NB4 (cell line): ENCODE measurements around the gene TPRG1.

Source experiments
- DNase-seq: peaks from one replicate; pipeline ENCODE4 v3.0.0; 2010; ENCODE audit warnings: low read depth
- H3K4me3 ChIP-seq: one replicate; pipeline ENCODE4 v1.5.1; 2011; ENCODE audit warnings: mild to moderate bottlenecking, low read depth, low read length, moderate library complexity
- CTCF ChIP-seq: IDR thresholded peaks from one replicate; pipeline ENCODE4 v1.5.1; 2012; ENCODE audit warnings: low read depth, low read length
- MAX ChIP-seq: IDR thresholded peaks from 2 replicates; pipeline ENCODE4 v1.6.1; 2011; ENCODE audit warnings: low read depth, low read length
- MYC ChIP-seq: IDR thresholded peaks from 2 replicates; pipeline ENCODE4 v1.6.1; 2011; ENCODE audit warnings: low read depth, low read length
- POLR2A ChIP-seq: IDR thresholded peaks from 2 replicates; pipeline ENCODE4 v1.6.1; 2011; ENCODE audit warnings: mild to moderate bottlenecking; ENCODE audit not compliant: insufficient read length; ENCODE audit errors: extremely low read depth

Gene TPRG1

GRCh38 chr3:189167027-189167766 lies 4.6 kb upstream of the TPRG1 start:
- no peak overlapping the region for H3K4me3 ChIP-seq
- no peak for TF ChIP-seq MYC
- no peak for TF ChIP-seq CTCF
- no peak for TF ChIP-seq MAX
- TF ChIP-seq POLR2A: no peak
- no peak for DNase-seq

- no peak overlapping the region for H3K4me3 ChIP-seq
- TF ChIP-seq CTCF (no peak), POLR2A (no peak), MYC (no peak), MAX (no peak)
- DNase-seq: no peak
These were observed 3.1 kb upstream of the TPRG1 start for GRCh38 chr3:189168711-189169110.

- DNase-seq: no peak
- no peak overlapping the region for H3K4me3 ChIP-seq
- no peak for TF ChIP-seq MAX
- no peak for TF ChIP-seq POLR2A
- no peak for TF ChIP-seq CTCF
- TF ChIP-seq MYC: no peak
These were observed 2.0 kb upstream of the TPRG1 start for GRCh38 chr3:189169728-189170127.

GRCh38 chr3:189170559-189170958 lies 1.2 kb upstream of the TPRG1 start:
- H3K4me3 ChIP-seq: no peak overlapping the region
- no peak for DNase-seq
- TF ChIP-seq CTCF (no peak), MYC (no peak), MAX (no peak), POLR2A (no peak)

DNA sequence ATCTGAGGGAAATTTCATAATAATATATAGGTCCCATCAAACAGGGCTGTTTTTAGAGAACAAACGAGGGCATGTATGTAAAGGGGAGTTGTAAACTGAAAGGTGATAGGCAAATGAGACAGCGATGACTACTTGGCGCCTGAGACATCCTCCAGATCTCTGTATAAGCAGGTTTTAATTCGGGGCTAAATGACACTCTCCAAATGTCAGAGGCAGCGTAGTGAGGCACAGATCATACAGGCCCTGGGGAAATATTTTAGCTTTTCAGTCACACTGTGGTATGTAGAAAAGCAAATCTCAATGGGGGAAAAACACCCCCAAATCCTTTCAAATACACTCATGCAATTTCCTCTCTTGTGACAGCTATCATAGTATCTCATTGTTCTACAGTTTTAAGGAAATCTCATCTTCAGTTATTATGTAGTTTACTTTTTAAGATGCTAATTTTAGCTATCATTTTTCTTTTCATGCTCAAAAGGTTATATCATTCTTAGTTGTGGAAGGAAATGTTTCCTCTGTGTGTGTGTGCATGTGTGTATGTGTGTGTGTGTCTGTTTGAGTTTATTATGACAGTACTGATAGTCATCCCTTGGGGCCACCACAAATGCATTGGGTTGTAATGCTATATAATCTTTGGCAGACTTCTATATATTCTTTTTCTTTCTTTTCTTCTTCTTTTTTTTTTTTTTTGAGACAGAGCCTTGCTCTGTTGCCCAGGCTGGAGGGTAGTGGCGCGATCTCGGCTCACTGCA lies 1.1 kb downstream of the TPRG1 start:
- TF ChIP-seq MYC: no peak
- TF ChIP-seq POLR2A: no peak
- TF ChIP-seq CTCF: no peak
- no peak for TF ChIP-seq MAX
- no peak for DNase-seq
- H3K4me3 ChIP-seq: no peak overlapping the region
